ENCODE measurements around the gene RAB6B.

RAB6B gene

DNA sequence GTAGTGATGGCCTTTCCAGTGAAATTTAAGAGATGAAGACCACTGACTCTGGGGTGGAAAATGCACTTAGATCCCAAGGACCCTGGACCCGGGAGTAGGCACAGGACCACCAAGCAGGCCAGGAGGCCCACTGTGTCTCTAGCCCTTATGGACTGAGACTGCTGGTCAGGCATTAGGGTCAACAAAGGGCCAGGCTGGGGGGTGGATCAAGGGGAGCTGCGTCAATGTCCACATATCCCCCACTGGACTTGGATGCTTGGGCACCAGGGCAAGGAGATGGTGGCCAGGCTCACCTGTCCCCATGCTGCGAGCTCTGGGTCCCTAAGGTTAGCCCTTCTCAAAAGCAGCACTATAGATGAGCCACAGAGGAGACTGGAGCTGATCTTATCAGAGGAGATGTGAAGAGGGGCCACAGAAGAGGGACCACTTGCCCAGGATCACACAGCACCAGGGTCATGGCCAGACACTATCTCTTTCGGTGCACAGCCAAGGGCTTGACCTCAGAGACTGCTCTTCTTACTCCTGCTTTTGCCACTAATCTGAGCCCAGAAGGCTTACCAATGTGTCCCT is 14.7 kb downstream of the RAB6B start:
- no peak for DNase-seq

DNA sequence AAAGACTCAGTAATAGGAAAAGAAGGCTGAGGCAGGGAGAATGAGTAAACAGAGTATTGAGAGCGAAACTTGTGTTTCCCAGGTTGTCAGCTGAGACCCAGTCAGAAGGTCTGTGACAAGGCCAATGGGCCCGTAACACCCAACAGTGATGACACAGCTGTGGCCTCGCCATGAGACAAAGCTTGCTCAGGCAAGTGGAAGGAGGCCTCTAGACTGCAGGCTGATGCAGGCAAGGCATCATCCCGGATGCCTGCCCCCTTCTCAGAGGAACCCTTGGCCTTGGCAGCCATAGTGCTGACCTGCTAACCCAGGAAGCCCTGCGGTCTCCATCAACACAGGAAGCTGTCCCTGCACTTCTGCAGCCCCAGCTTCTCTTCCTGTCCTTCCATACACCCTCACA is 15.4 kb downstream of the RAB6B start:
- no peak for DNase-seq

DNA sequence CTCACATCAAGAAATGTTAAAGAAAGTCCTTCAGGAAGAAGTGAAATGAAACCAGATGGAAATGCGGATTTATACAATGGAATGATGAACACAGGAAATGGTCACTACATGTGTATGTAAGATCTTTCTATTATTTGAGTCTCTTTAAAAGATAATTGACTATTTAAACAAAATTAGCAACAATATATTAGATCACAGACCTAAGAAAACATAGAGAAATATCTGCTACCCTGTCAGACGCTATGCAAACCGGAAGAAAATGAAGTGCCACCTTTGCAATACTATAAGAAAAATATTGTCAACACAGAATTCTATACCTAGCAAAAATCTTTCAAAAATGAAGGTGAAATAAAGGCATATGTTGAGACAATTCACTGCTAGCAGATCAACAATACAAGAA is 17.2 kb downstream of the RAB6B start:
- no peak for DNase-seq

DNA sequence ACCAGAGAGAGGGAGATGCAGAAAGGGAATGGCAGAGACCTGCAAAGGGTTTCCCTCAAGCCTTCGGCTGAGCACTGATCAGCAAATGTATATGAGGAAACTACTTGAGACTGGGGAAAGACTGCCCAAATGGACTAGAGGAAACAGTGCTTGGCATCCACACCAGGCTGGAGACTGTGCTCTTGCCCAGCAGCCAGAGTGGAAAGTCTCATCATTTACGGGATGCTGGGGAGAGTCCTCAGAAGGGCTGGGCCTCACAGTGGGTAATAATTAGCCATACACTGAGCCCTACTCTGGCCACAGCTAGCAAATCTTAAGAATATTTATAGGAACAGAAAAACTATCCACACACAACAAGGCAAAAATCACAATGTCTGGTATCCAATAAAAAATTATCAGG is 18.5 kb downstream of the RAB6B start:
- DNase-seq, result no peak

DNA sequence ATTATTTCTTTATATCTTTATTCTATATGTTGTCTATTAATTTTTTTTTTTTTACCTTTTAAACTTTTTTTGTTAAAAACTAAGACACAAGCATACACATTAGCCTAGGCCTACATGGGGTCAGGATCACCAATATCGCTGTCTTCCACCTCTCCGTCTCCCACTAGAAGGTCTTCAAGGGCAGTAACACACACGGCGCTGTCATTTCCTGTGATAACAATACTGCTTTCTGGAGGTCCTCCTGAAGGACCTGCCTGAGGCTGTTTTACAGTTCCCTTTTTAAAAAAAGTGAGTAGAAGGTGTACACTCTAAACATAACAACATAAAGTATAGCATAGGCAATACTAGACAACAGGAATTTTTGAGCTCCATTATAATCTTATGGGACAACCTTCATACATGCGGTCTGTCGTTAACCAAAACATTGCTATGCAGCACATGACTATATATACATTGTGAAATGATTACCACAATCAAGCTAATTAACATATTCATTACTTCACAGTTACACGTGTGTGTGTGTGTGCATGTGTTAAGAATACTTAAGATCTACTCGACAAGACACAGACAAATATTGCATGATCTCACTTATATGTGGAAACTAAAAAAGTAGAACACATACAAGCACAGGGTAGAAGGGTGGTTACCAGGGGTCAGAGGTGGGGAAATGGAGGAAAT is 20.8 kb downstream of the RAB6B start:
- no peak for DNase-seq

DNA sequence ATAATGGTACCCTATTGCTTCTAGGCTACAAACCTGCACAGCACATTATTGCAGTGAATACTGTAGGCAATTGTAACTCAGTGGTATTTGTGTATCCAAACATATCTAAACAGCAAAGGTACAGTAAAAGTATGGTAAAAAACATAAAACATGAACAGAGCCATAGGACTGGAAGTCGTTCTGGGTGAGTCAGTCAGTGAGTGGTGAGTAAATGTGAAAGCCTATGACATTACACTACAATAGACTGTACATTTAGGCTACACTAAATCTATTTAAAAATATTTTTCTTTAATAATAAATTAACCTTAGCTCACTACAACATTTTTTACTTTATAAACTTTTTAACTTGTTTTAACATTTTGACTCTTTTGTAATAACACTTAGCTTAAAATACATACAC is 21.3 kb downstream of the RAB6B start:
- DNase-seq, result no peak

DNA sequence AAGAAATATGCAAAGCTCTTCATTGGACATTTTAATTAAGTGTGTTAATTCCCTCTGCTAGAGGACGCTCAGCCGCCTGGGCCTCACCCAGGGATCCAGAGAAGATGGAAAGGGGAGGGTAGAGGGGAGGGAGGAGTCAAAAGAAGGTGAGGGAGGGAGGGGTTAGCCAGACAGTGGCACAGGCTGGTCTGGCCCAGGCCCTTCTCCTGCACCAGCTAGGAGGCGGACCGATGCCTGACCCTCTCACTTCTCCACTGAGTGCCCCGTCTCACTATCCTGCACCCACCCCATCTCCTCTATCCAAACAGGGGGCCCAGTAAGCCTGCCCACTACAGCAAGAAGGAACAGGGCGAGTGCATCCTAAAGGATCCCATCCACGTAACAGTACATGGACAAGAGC is 22.9 kb downstream of the RAB6B start:
- no peak for DNase-seq

DNA sequence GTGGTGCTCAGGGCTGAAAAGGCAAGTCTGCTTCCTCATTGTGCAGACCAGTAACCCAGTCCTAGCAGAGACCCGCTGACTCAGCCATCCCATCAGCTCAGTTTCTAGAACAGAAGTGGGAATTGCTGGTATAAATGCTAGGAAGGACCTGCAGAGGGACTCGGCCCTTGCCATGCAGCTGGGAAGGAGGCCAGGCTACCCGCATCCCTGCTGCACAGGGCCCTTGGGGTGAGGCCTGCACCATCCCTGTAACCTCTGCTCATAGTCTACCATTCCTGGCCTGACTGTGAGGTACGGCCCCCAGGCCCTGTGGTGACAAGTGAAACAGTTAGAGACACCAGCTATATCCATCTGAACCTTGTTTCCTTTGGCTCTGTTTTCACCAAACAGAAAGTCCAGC is 23.5 kb downstream of the RAB6B start:
- no peak for DNase-seq

DNA sequence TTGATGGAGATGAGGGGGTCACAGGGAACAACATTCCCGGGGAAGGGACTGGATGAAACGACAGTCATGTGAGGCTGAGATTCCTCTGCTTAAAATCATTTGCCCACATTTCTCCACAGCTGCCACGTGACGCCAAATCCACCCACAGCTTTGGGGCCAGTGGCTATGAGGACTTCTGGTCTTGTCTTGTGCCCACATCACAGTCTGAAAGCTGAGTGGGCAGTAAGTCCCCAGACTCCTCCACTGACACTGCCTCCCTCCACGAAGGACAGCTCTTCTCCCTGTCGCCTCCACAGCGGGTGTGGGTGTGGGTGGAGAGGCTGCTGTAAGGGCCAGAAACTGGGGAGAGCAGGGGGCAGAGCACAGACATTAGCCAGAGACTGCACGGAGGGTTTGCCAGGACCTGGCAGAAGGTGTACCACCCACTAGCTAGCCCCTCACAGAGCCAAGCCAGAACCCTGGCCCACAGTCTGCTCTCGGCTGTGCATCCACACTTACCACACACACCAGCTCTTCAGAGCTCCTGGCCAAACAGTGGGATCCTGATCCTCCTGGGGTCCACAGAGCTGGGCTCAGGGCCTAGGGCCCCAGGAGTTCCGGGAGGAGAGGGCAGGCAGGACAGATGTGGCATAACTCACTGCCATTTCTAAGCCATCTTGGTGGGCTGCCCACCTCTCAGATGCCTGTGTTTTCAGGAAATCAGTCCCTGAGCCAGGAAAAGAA is 24.2 kb downstream of the RAB6B start:
- no peak for DNase-seq

DNA sequence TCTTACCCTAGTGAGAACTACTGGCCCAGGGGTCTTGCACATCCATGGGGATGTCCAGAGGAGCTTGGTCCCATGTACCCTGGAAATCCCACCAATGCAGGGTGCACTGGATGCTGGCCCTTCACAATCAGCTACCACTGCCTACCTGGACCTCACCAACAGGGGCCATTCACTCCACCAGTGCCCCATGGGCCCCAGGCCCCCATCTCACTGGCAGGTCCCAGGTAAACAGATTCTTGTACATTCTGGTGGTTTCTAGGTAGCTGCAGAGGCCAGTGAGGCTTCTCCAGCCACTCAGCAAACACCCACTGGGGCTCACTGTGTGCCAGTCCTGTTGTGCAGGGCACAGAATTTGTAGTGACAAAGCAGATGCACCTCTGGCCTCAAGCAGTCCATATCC is 24.9 kb downstream of the RAB6B start:
- DNase-seq, result no peak

DNA sequence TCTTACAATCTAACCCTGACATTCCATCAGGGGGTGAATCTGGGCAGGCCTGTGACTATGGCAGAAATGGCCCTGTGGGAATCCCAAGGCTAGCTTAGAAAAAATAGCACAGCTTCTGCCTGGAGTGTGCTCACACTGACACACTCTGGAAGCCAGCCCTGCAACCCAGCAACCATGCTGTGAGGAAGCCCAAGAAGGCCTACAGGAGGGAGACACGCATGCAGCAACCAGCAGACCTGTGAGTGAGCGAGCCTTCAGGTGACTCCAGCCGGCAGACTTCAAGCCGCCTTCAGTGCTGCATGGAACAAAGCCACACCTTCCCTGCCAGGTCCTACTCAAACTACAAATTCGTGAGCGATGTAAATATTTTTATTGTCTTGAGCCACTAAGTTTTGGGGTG is 26.1 kb downstream of the RAB6B start:
- no peak for DNase-seq

DNA sequence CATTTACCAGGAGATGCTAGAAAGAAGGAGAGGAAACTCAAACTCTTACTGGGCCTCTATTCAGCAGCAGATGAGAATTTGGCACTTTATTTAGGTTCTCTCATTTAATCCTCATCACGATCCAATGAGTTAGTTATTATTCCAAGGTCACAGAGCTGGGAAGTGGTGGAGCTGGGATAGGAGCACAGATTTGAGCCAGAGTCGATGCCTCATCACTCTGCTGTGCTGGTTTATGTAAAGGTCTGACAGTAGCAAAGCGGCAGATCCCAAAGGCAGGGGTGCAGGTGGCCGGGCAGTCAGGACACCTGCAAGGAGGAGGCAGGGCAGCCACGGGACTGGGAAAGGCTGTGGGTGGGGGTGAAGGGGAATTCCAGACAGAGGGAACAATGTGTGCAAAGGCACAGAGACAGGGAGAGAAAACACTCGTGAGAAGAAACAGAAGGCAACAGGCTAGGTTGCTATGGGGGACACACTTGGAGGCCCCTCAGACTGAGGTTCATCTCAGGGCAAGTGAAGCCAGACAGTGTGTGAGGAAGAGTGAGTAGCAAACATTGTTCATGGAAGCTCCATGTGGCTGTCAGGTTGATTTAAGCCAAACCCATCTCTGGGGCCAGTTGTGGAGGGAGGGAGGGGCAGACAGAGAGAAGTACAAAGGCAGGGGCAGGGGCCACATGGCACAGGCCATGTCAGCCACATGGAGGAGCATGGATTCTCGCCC is 26.8 kb downstream of the RAB6B start:
- no peak for DNase-seq

DNA sequence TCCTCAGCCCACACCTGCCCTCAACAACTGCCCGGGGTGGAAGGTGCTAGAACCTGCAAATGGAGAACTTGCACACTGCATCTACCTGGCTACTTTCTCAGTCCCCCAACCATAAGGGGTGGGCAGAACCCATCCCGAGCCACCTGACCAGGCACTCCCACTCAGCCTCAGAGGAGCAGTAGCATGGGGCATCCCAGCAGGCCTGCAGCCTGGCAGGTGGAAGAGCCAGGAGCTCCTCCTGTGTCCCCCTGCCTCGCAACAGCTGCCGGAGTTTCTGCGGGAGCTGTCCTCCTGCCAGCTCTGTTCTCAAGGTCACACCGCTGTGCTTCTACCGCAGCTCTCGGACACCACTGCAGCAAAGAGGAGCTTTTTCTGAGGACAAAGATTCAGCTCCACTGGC is 27.5 kb downstream of the RAB6B start:
- no peak for DNase-seq

DNA sequence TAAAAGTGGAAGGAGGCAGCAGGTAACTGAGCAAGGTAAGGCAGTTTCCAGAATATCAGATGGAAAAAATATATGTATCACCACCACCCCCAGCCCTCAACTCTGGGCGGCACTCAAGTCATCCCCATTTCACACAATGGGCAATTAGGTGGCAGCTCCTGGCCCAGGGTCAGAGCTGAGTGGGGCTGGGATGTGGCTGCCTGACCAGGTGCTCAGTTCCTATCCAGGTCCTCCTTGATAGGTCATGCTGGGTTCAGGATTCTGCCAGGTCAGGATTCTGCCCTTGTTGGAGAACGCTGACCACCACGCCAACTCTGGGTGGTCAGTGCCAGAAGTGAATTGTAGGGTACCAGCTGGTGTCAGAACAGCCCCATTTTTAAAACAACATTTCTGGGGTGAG is 29.5 kb downstream of the RAB6B start:
- no peak for DNase-seq

DNA sequence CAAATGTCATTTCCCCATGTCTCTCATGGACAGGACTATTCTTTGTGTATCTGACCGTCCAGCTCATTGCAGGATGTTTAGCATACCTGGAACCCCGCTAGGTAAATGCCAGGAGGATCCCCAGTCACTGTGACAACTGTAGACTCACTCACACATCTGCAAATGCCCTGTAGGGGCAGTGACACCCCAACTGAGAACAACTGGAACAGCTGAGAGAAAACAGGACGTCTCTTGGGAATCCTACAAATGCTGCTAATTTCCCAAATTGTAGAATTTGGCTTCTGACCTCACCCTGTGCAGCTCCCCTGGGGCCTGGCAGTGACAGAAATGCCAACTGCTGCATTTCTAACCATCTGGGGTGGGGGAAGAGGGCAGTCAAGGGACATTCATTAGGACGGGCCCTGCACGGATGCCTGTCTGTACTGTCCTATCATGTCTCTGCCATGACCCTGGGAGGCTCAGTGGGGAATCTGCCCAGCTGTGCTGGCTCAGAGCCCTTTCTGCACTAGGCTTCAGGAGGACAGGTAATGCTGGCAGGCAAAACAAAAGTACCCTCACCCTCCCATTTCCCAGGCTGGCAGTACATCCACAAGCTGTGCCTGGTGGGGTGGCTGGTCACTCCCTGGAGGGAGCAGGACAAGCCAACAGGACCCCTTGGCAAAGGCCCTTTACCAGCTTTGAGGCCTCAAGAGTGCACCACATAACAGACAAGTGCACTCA is 30.4 kb downstream of the RAB6B start:
- no peak for DNase-seq

DNA sequence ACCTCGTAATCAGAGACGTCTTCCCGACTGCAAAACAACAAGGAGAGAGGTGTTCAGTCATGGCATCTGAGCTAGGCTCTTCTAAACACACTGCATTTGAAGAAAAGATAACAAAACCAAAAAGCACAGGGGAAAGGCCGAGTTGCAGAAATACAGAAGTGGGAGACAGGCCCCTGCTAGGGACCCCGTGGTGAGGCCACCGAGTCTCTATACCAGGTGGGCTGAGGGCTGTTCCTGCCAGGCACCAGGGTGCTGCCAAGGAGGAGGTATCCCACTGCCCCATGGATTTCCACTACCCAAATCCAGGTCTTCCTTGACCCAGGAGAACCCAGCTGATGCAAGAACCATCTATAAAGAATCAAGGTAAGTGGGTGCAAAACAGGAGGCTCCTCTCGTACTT is 31.1 kb downstream of the RAB6B start:
- DNase-seq, result no peak

DNA sequence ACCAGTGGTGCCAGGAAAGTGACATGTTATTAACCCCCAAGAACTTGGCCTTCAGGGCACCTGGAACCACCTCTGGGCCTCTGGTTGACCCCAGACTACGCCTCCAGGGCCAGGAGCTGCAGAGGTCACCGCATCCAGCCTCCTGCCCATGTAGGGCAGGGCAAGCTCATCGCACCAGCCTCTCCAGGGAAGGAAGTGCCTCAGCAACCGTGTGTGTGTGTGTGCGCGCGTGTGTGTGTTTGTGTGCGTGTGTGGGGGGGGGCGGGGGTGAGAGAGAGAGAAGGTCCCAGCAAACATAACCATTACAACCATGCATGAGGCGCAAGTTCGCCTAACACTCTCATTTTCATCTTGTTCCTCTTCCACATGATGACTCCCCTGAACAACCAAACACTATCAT is 31.8 kb downstream of the RAB6B start:
- no peak for DNase-seq

DNA sequence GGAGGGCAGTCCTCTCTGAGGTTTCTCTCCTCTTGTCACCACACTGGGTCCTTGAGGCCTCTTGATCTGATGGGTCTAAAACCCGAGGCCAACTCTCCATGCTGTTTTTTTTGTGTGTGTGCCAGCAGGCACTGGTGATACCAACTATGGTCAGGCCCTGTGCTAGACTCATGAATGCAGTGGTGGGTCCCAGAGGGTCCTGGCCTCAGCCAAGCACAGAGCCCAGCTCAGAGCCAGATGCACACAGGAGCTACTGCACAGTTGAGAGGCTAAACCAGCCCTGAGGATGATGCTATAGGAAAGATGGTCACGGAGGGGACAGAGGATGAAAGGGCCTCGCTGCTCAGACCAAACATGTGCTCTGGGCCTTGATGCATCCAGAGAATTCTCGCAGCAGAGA is 33.5 kb downstream of the RAB6B start:
- DNase-seq, result no peak

DNA sequence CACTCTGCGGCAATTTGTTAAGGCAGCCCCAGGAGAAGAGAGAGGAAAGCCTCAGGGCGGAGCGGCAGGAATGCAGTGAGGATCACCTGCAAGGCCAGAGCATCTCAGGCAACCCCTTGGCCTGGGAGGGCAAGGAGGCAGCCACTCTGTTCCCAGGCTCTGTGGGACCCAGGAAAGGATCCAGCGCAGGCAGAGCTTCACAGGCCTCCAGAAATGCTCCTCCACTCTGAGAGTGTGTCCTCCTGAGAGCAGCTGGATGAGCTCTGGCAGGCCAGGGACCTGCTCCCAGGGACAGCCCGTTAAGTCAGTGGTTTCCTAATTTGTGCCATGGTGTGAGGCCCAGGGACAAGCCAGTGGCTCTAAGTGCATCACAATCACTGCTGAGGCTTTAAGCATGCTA is 35.2 kb downstream of the RAB6B start:
- DNase-seq, result no peak

DNA sequence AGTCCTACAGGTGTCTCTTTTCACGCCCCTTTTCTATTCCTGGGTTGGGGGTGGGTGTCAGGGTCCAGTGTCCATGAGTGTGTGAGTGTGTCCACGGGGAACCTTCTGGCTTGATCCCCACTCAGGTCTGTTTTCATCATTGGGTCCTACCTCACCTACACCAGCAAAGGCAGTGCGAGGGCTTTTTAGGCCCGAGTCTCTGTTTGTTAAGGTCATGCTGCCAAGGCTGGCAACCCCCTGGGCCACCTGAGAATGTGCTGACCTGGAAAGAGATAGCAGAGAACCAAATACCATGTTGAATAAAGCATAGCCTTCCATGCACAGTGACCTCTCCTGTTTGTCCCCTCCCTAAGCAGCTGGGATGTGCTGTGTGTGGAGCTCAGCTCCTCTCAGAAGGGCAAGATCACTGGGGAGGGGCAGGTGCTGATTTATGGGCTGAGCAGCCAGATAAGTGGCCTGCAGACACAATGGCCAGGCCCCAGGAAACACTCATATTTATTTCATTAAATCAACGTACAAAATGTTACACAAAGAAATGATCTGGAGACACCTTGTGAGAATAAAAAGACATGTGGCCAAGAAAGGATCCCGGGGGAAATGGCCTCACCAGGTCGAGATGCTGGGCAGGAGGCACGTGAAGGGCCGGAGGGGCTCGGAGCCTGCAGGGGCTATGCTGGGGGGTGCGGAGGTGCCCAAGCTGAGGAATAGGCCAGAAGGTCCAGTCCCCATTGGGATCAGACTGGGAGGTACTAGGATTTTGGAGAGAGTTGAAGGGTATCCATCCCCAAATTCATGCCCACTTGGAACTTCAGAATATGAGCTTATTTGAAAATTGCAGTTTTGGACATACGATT is 36.1 kb downstream of the RAB6B start:
- DNase-seq, result no peak

DNA sequence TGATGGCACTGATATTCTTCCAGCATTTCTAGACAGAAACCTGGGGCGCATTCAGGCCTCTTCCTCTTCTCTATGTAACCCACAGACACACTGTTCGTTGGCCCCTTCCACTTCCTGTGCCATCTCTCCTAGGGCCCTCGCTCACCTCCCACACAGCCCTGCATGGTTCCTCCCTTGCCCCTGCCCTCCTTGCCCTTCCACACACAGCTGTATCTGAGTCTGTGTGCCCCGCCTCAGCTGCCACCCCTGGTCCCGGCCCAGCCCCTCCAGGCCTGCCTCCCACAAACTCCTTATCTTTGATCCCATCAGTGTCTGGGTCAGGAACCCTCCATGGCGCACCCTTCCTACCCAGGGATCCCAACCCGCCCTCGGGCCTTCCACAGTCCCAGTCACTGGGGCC is 37.9 kb downstream of the RAB6B start:
- DNase-seq, result no peak

DNA sequence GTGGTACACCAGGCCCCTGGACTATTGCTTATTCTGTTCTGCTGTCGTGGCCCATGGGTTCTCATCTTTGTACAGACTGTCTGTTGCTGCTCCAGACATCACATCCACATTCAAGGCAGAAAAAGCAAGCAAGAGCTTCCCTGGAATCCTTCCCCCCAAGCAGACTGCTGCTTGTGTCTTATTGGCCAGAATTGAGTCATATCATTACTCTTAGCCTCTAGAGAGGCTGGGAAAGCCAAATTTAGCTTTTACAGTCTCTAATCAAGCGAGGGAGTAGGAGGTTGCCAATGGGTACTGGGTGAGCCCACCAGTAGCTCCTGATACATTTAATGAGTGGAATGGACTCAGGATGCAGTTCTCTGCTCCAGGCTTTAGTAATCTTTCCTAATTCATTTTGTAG is 39.4 kb downstream of the RAB6B start:
- no peak for DNase-seq
